Mesothelial cell of epicardium (in vitro differentiated cells): ENCODE results near the gene CACNA2D1. TPM values are rescaled to one million over a fixed set of nuclear protein-coding genes. Genes with fewer than 3 reads are reported as not detected.

Experiments
- DNase-seq, 2 experiments: peaks; one replicate each; pipeline ENCODE4 v3.0.0; 2021; ENCODE audit warnings: low spot score in 2 of 2; ENCODE audit not compliant: unreplicated experiment in 2 of 2
- H3K27ac Mint-ChIP-seq: 2 replicates; pipeline ENCODE4 v1.8.0; 2021; ENCODE audit warnings: mixed read lengths
- H3K27me3 Mint-ChIP-seq: 2 replicates; pipeline ENCODE4 v1.8.0; 2021; ENCODE audit warnings: low read depth, mixed read lengths
- H3K36me3 Mint-ChIP-seq: 2 replicates; pipeline ENCODE4 v1.8.0; 2021; ENCODE audit warnings: mixed read lengths
- H3K4me1 Mint-ChIP-seq: 2 replicates; pipeline ENCODE4 v1.8.0; 2021; ENCODE audit warnings: mixed read lengths
- H3K4me3 Mint-ChIP-seq: 2 replicates; pipeline ENCODE4 v1.8.0; 2021; ENCODE audit warnings: mild to moderate bottlenecking, moderate library complexity, mixed read lengths
- H3K9me3 Mint-ChIP-seq: 2 replicates; pipeline ENCODE4 v1.8.0; 2021; ENCODE audit warnings: mixed read lengths
- total RNA-seq: library from RNA; stranded (reverse); gene quantifications from 3 replicates; pipeline ENCODE4 v1.2.1, GENCODE V29; 2021
- TF ChIP-seq, protein P1 (sequence below): fragments of 200-600 bp; sonication (generic); IDR thresholded peaks from one replicate; pipeline ENCODE4 v1.5.0; 2021; ENCODE audit warnings: antibody characterized with exemption; ENCODE audit not compliant: unreplicated experiment

Gene CACNA2D1
- total RNA-seq, 1 donor from 2014 or later, result 14.7 TPM

DNA sequence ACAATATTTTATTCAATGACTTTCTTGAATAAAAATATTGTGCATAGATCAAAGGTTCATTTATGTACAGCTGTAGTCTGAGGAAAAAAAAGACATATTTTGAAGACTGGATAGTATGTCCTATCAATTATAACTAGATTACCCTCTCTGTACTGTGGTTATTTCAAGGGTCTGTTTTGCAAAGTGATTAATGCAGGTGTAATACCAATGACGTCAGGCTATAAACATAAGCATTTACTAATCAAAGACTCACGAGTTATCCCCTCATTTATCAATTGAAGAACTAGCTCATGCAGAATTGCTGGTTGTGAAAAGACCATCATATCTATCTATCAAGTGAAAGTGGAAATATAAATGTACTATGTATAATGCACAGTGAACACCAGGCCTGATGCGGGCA lies 460.2 kb downstream of the CACNA2D1 start:
- TF ChIP-seq, protein P1, sequence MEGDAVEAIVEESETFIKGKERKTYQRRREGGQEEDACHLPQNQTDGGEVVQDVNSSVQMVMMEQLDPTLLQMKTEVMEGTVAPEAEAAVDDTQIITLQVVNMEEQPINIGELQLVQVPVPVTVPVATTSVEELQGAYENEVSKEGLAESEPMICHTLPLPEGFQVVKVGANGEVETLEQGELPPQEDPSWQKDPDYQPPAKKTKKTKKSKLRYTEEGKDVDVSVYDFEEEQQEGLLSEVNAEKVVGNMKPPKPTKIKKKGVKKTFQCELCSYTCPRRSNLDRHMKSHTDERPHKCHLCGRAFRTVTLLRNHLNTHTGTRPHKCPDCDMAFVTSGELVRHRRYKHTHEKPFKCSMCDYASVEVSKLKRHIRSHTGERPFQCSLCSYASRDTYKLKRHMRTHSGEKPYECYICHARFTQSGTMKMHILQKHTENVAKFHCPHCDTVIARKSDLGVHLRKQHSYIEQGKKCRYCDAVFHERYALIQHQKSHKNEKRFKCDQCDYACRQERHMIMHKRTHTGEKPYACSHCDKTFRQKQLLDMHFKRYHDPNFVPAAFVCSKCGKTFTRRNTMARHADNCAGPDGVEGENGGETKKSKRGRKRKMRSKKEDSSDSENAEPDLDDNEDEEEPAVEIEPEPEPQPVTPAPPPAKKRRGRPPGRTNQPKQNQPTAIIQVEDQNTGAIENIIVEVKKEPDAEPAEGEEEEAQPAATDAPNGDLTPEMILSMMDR, result no peak
- peaks cover 15% of the 10 kb centered on the region for H3K4me1 Mint-ChIP-seq
- H3K36me3 Mint-ChIP-seq, result peaks cover 7% of the 10 kb centered on the region
- H3K27me3 Mint-ChIP-seq, result no peaks in the 10 kb centered on the region
- H3K27ac Mint-ChIP-seq, result no peak overlapping the region
- no peak overlapping the region for H3K4me3 Mint-ChIP-seq
- DNase-seq, result no peak
- peaks cover 3% of the 10 kb centered on the region for H3K9me3 Mint-ChIP-seq

DNA sequence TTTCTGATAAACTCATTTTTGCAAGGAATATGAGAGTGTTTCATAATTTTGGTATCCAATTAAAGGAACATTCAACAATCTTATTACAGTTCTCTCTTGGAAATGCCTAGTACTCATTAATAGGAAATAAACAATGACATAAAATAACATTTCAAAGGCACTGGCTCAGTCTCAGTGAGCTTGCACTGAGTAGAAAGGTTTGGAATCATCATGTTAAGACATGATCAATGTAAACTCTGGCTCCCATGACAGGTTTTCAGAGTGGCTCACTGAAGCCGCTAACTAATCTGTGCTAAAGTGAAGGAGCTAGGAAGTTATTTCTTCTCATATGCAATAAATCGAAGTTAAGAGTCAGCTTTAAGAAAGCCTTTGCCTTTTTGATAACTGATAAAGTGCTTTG lies 470.5 kb downstream of the CACNA2D1 start:
- peaks cover 5% of the 10 kb centered on the region for H3K9me3 Mint-ChIP-seq
- H3K4me1 Mint-ChIP-seq, result peaks cover 22% of the 10 kb centered on the region
- no peaks in the 10 kb centered on the region for H3K27me3 Mint-ChIP-seq
- DNase-seq, result no peak
- H3K36me3 Mint-ChIP-seq, result peaks cover 4% of the 10 kb centered on the region
- H3K27ac Mint-ChIP-seq, result no peak overlapping the region
- TF ChIP-seq, protein P1, result no peak
- no peak overlapping the region for H3K4me3 Mint-ChIP-seq

DNA sequence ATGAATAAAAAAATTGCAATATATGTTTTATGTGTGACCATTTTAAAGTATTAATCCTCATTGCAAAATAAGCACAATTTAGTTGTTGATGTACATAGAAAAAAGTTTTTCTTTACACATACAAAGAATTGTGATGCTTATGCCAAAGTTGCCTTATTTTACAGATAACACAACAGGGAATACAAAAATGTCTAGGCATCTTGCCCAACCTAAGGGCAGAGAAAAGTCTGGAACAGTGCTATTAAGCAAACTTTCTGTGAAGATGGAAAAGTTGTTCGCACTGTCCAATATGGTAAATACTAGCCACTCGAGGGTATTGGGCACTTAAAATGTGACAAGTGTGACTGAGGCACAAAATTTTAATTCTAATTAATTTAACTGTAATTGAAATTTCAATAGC lies 483.6 kb downstream of the CACNA2D1 start:
- Mint-ChIP-seq H3K27ac (no peak overlapping the region), H3K9me3 (no peaks in the 10 kb centered on the region), H3K27me3 (no peaks in the 10 kb centered on the region), H3K4me3 (no peak overlapping the region), H3K36me3 (no peaks in the 10 kb centered on the region), H3K4me1 (peaks cover 9% of the 10 kb centered on the region)
- TF ChIP-seq, protein P1, result no peak
- no peak for DNase-seq

DNA sequence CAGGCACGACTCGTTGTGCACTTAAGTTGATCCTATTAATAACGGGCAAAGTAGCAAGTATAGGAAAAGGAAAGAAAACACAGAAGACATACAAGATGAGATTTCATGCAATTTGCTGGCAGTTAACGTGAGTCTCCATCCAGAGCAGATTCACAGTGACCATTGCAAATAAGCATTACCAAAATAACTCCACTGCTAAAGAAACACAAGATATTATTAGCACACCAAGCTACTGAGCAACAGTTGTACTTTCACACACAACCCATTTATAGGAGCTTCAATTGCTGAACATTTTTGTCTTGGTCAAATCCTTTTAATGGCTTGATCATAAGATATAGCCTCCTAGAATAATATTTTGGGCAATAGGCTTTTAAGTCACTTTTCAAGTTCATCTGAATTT lies 486.1 kb downstream of the CACNA2D1 start:
- H3K4me3 Mint-ChIP-seq, result no peak overlapping the region

DNA sequence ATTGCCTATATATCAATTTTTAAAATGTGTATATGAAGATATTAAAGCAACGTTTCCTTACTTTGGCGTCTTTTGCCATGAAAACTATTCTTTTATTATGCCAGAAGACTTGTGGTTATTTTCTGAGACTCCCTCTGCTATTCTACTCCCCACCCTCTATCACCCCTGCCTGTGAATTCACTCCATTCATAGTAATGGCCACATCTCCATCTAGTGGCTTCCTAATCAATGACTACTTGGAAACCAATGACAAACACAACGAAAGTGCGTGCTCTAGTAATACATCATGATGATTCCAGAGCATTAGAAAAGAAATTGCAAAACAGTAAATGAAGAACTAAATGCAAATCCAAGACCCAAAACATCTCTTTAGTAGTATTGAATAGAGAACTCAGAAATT lies 487.1 kb downstream of the CACNA2D1 start:
- DNase-seq, result no peak
- Mint-ChIP-seq H3K36me3 (peaks cover 6% of the 10 kb centered on the region), H3K4me3 (no peak overlapping the region)

More for the DNA sequence above, 486.1 kb downstream of the CACNA2D1 start:
- H3K36me3 Mint-ChIP-seq, result peaks cover 5% of the 10 kb centered on the region
- no peak overlapping the region for H3K27ac Mint-ChIP-seq
- peaks cover 8% of the 10 kb centered on the region for H3K4me1 Mint-ChIP-seq
- TF ChIP-seq, protein P1, result no peak
- no peaks in the 10 kb centered on the region for H3K9me3 Mint-ChIP-seq
- H3K27me3 Mint-ChIP-seq, result no peaks in the 10 kb centered on the region
- DNase-seq, result no peak

More for the DNA sequence above, 487.1 kb downstream of the CACNA2D1 start:
- Mint-ChIP-seq H3K27ac (no peak overlapping the region), H3K9me3 (peaks cover 3% of the 10 kb centered on the region), H3K27me3 (no peaks in the 10 kb centered on the region), H3K4me1 (peaks cover 8% of the 10 kb centered on the region)
- TF ChIP-seq, protein P1, result no peak
